Activated CD4-positive, alpha-beta T cell treated with anti-CD3 and anti-CD28 coated beads for 1 hour (primary cell): ENCODE results near the gene FANCM.
"Not testable (repeated sequence)": the region's sequence is repeated elsewhere in the genome, so short reads cannot be mapped to it uniquely, and the experiment has no call there.

Source experiments
- DNase-seq: peaks from one replicate; pipeline ENCODE4 v3.0.0-alpha.2; 2020

FANCM gene

DNA sequence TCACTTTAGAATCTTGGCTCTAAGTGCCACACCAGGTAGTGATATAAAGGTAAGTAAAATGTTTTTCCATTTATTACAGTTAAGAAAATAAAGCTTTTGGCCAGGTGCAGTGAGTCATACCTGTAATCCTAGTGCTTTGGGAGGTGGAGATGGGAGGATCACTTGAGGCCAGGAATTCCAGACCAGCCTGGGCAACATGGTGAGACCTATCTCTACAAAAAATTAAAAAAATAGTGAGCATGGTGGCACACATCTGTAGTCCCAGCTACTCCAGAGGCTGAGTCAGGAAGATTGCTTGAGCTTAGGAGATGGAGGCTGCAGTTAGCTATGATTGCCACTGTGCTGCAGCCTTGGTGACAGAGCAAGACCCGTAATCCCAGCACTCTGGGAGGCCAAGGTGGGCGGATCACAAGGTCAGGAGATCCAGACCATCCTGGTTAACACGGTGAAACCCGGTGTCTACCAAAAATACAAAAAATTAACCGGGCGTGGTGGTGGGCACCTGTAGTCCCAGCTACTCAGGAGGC lies 5.0 kb downstream of the FANCM start:
- no peak for DNase-seq

DNA sequence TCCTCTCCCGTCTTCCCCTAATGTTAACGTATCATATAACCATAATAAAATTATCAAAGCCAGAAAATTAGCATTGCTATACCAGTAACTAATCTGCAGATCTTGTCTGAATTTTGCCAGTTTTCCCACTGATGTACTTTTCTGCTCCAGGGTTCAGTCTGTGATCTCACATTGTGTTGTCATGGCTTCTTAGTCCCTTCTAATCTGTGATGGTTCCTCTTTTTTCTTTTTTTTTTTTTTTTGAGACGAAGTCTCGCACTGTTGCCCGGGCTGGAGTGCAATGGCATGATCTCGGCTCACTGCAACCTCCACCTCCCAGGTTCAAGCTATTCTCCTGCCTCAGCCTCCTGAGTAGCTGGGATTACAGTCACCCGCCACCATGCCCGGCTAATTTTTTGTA lies 6.4 kb downstream of the FANCM start:
- DNase-seq: not testable (repeated sequence)

DNA sequence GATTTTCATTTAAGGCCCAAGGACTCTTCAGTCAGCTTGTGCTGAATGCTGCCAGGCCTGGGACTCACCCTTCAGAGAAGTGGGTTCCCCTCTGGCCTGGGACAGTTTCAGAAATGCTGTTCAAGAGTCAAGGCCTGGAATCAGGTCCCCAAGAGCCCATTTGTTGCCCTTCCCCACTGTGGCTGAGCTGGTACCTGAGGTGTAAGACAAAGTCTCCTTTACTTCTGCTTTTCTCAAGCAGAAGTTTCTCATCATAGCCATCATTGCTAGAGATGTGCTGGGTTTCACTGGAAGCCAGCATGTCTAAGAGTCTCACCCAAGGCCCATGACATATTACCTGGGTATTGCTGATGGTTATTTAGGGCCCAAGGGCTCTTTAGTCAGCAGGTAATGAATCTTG lies 8.9 kb downstream of the FANCM start:
- no peak for DNase-seq

DNA sequence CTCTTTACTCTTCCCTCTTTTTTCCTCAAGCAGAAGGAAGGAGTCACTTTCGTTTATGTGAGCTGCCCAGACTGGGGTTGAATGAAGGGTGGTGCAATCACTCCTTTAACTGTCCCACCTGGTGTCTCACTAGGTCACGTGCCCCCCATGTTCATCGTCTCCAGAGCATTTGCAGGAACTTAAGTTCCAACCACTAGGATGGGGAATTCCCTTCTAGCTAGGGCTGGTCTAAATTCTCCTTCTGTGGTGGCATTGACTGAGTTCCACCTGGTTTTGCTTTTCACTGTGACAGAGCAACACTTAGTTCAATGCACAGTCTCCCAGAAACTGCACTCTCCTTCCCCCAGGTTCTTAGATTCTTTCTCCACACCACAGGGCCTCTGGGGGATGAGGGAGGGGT lies 9.5 kb downstream of the FANCM start:
- DNase-seq: no peak

DNA sequence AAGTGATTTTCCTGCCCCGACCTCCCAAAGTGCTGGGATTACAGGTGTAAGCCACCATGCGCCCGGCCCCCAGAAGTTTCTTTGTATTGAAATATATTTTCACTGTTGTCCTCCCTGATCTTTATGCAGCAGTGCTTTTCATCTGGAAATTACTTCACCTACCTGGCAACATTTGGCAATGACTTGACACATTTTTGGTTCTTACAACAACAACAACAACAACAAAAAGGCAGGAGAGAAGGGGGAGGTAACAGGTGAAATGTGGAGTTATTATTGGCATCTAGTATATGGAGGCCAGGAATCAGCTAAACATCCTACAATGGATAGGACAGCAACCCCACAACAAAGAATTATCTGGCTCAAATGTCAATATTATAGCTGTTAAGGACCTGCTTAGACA lies 13.9 kb downstream of the FANCM start:
- no peak for DNase-seq

DNA sequence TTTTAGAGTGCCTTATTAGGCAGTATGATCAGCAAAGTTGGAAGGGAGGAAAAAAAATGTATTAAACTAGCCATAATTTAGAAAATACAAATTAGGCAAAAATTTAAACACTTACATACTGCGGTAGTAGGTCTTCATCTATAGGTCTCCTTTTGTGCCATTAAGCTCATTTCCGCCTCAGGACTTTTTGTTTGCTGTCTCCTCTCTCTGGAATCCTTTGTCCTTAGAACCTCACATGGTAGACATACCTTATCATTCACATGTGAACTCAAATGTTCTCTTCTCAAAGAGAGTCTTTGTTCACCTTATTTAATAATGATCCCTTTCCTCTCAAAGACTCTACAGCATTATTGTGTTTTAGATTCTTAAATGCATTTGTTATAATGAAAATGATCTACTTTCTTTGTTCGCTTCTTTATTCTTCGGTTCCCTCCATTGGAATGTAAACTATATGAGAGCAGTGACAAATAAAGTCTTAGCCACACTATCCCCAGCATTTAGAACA lies 14.7 kb downstream of the FANCM start:
- DNase-seq: no peak

DNA sequence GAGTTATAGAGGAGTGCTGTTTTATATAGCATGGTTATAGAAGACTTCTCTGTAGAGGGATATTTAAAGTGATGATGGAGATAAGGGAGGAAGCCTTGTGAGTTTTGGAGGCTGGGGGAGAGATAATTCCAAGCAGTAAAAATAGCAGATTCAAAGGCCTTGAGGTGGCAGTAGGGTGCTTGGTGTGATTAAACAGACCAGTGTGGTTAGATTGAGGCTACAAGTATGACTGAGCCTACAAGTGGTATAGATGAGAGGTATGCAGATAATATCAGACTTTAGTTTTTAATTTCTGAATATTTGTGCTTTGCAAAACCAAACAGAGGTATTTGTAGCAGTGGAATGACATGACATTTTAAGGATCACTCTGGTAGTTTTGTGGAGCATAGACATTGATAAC lies 20.3 kb downstream of the FANCM start:
- DNase-seq: no peak

DNA sequence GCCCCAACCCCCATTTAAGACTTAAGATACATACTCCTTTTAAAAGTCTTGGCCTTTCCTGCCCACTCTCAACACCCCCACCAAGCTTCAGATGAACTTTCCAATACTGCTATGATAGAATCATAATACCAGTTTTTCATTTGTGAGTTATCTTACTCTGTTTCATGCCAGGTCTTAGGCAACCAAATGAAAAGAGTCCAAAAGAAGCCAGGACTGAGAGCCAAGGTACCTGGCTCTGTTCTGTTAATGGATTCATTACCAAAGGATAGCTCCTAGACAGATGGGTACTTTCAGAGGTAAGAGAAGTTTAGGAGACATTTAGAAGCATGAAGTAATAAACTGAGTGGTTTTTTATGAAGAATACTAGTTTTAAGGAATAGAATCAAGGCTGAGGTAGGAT lies 34.2 kb downstream of the FANCM start:
- no peak for DNase-seq

DNA sequence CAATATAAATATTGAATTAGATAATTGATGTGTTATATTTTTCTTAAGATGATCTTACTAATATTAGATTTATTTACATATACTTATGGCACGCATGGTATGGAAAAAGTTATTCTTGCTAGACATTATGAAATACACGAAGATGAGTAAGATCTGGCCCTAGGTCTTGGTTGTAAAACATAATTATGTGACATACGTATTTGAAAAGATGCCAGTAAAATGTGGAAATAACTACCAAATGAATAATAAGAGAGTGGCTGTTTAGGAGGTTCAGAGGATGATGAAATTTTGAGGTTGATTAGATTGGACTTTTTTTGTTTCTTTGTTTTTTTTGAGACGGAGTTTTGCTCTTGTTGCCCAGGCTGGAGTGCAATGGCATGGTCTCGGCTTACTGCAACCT lies 41.3 kb downstream of the FANCM start:
- DNase-seq: no peak

DNA sequence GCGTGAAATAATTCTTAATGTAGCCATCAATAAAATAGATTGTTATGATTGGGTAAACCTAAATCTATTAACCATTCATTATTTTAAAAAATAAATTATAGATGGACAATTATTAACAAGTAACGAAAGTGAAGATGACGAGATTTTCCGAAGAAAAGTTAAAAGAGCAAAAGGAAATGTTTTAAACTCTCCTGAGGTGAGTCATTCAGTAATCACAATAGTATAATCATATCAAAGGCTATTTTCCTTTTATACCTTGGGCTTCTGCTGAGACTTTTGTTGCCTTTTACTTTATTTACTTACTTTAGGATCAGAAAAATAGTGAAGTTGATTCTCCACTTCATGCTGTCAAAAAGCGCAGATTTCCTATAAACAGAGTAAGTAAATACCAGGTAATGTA lies 45.6 kb downstream of the FANCM start:
- DNase-seq: no peak

DNA sequence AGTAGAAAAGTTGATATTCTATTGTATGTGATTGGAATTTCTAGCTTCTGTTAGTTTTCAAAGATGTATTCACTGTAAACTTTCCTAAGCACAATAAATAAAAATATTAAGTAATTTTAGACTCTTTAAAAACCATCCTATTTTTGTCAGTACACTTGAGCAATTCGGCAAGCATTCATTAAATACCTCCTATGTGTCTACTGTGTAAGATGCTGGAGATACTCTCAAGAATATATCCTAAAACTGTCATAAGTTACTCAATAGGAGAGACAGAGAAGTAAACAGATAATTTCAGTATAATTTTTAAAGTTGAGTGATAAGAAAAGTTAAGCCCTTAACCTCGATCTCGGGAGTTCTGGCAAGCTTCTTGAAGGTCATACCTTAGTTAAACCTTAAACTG lies 46.1 kb downstream of the FANCM start:
- DNase-seq: no peak

DNA sequence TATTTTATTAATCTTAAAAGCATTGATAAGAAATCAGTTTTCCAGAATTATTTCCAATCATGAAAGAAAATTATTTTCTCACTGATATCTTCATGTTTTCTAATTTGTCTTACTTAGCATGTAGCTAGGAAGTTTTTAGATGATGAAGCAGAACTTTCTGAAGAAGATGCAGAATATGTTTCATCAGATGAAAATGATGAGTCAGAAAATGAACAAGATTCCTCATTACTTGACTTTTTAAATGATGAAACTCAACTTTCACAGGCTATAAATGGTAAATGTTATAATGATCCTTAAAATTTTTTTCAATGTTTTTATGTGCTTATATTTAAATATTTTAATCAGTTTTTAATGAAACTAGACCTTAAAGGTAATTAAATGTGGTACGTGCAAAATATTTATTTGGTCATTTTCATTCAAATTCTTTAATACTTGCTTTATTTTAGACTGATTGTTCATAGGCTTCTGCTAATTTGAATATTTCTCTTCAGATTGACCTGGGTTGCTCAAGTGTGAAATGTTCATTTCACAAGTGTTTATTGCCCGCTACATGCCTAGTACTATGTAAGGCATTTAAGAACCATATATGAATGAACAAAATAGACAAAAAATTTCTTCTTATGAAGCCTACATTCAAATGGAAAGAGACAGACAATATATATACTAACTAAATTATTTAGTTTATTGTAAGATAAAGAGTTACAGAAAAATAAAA lies 49.5 kb downstream of the FANCM start:
- no peak for DNase-seq

DNA sequence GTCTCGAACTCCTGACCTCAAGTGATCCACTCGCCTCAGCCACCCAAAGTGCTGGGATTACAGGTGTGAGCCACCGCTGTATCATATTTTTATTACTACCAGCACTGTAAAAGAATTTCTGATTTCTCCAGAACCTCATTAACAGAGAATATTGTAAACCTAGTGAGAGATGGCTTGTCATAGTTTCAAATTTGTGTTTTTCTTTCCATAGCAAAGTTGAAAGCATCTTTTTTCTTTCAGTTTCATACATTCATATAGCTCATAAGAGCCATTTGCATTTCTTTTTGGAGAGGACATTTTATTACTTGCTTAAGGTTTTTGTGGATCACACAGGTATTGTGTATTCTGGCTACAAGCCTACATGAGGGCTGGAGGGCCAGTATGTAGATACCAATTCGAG lies 59.2 kb downstream of the FANCM start:
- DNase-seq: no peak

DNA sequence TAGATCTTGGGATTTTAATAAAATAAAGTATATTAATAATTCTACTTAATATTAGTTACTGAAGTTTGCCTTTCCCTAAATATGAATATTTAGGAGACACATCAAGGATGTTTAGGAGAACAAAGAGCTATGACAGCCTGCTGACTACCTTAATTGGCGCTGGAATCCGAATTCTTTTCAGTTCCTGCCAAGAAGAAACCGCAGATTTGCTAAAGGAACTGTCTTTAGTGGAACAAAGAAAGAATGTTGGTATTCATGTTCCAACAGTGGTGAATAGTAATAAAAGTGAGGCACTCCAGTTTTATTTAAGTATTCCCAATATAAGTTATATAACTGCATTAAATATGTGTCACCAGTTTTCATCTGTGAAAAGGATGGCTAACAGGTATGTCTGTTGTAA lies 62.8 kb downstream of the FANCM start:
- DNase-seq: no peak

DNA sequence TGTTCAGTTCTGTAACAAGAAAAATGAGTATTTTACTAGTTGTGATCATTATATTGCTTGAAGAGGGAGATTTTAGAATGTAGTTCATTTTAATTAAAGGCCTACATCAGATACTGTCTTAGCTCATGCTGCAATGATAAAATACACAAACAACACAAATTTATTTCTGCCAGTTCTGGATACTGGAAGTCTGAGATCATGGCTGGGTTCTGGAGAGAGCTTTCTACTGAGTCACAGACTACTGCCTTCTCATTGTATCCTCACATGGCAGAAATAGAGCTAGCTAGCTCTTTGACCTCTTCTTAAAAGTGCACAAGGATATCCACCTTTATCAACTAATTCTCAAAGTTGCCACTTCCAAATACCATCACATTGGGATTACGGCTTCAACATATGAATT lies 63.5 kb downstream of the FANCM start:
- no peak for DNase-seq

DNA sequence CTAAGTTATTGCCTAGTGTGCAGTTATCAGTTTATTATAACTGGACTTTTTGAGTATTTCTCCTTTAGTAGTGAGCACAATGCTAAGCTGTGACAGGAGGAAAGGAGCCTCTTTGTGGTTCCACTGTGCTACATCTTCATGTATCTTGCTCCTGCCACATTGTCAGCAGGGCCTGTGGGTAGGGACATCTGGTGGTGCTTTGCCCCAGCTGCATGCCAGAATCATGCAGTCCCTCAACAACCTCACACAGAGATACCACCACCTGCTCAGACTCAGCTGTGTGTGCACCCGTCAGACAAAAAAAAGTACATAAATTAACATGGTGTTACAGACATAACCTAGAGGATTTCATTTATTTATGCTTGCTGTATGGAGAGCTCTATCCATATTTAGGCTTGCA lies 66.2 kb downstream of the FANCM start:
- no peak for DNase-seq

DNA sequence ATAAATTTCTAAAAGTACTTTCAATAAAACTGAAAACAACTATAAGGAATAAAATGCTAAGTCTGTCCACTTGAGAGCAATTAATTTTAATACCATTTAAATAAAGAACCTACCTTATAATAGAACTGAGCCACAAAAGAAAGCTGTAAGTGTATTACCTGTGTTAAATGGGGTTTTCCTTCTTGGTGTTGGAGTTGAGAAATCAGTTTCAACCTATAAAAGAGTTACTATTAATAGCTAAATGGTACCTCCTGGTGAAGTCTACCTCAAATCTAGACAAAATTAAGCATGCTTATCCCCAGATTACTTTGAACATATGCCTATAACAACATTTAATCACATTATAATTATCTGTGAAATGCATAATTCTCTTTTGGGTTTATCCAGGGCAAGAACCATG lies 68.5 kb downstream of the FANCM start:
- DNase-seq: no peak

DNA sequence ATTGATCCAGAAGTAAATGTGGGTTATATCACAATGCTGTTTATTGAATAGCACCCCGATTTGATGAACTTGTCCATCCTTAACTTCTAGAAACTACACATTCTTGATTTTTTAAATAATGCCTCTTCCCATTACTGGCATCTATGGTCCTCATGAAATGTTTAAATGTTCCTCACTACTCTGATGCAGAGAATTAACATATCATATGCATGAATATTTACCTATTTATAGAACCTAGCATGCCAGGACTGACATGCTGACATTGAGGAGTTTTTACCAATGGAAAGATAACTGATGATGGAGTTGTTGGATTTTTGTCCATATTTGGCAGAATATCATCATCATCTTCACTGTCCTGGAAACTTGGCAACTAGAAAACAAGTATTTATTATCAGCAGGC lies 74.4 kb downstream of the FANCM start:
- no peak for DNase-seq

DNA sequence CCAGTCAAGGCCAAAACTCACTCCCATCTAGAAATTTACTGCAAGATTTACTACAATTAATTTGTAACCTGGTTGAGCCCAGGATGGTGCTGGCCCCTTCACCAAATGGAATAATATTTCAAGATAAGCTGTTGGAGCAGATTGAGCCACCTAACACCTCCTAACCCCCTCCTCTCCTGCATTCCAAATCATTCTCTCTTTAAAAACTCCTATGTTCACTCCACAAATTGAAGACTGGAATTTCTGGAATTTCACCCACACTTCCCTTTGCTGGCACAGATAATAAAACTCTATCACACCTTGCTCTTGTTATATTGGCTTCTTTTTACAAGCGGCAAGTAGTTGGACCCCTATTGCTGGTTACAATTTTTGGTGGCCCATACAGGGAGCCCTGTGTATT lies 75.6 kb downstream of the FANCM start:
- DNase-seq: no peak

DNA sequence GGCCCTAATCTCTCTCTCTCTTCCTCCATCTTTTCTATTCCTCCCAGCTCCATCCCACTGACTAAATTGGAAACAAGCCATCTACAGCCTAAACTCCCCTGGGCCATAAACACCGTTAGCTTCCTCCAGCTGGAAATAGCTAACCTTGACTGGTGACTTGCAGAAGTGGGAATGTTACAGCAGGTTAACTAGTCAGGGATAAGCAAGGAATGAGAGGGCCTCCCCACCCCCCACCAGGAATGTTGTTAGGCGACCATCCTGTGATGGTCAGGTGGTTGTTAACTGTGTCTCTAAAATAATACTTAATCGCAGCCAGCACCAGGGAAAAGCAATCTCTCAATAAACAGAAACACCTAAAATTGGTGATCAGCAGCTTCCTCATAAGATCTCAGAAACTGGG lies 76.5 kb downstream of the FANCM start:
- DNase-seq: no peak

DNA sequence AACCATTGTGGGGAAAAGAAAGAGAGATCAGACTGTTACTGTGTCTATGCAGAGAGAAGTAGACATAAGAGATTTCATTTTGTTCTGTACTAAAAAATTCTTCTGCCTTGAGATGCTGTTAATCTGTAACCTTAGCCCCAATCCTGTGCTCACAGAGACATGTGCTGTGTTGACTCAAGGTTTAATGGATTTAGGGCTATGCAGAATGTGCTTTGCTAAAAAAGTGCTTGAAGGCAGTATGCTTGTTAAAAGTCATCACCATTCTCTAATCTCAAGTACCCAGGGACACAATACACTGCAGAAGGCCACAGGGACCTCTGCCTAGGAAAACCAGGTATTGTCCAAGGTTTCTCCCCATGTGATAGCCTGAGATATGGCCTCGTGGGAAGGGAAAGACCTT lies 78.0 kb downstream of the FANCM start:
- not testable (repeated sequence) for DNase-seq

DNA sequence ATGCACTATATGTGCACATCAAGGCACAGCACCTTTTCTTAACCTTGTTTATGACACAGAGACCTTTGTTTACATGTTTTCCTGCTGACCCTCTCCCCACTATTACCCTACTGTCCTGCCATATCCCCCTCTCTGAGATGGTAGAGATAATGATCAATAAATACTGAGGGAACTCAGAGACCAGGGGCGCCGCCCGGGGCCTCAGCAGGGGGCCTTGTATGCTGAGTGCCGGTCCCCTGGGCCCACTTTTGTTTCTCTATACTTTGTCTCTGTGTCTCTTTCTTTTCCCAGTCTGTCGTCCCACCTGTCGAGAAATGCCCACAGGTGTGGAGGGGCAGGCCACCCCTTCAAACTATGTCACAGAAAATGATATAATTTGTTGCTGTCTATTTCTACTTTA lies 78.6 kb downstream of the FANCM start:
- not testable (repeated sequence) for DNase-seq

DNA sequence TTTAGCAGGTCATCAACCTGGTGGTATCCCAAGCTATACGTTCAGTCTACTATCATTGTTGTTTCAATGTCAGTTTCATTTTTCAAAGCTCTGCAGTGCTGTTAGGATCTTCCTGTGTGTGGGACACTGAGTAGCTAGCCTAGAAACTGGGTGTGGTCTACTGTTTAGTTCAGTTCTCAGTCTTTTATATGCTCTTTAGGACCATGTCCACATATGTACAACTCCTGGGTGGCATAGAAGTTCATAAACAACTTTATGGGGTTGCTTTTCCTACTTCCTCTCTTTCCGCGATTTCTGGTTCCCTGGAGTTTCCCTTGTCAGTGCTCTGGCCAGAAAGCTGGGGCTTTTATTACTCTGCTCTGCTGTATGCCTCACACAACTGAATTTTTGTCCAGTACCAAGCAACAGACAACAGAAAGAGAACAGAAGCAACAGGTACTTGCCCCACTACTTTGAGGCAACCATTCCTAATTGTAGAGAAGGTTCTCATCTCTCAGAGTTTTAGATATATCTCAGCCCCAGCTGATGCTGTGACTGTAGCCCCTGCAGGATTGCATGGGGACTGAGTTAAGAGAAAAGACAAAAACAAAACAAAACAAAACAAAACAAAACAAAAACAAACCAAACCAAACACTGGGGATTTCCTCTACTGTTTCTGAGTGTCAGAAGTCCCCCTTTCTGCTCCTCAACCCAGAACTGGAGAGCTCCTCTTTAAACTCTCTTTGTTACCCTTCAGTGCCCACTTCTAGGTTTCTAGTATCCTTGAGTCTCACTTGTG lies 86.9 kb downstream of the FANCM start:
- DNase-seq: no peak

DNA sequence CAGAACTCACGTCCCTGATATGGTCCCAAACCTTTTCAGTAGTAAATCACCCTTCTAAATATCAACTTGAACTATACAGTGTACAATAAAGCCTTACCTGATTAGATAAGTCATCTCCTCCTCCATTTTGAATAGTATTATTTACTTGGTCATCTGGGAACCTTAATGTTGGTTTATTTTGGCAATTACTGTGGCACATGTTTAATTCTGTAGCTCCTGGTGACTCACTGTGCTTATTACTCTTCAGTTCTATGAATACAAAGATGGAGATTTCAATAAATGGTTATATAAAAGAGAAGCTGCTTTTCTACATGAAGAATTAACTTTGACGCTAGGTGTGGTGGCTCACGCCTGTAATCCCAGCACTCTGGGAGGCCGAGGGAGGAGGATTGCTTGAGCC lies 91.8 kb downstream of the FANCM start:
- no peak for DNase-seq
